NB4 (cell line): Measurements from ENCODE around the gene RXRG.

ENCODE experiments used
- DNase-seq: peaks from one replicate; pipeline ENCODE4 v3.0.0; 2010; ENCODE audit warnings: low read depth
- H3K4me3 ChIP-seq: one replicate; pipeline ENCODE4 v1.5.1; 2011; ENCODE audit warnings: mild to moderate bottlenecking, low read depth, low read length, moderate library complexity
- MYC ChIP-seq: IDR thresholded peaks from 2 replicates; pipeline ENCODE4 v1.6.1; 2011; ENCODE audit warnings: low read depth, low read length
- POLR2A ChIP-seq: IDR thresholded peaks from 2 replicates; pipeline ENCODE4 v1.6.1; 2011; ENCODE audit warnings: mild to moderate bottlenecking; ENCODE audit not compliant: insufficient read length; ENCODE audit errors: extremely low read depth
- TF ChIP-seq, protein P1 (sequence below): IDR thresholded peaks from 2 replicates; pipeline ENCODE4 v1.6.1; 2011; ENCODE audit warnings: low read depth, low read length
- TF ChIP-seq, protein P2 (sequence below): IDR thresholded peaks from one replicate; pipeline ENCODE4 v1.5.1; 2012; ENCODE audit warnings: low read depth, low read length

The RXRG gene

GRCh38 chr1:165449131-165449530, 4.2 kb upstream of the RXRG start:
- DNase-seq: no peak
- no peak overlapping the region for H3K4me3 ChIP-seq
- TF ChIP-seq POLR2A (no peak), MYC (no peak)
- TF ChIP-seq, protein P1, sequence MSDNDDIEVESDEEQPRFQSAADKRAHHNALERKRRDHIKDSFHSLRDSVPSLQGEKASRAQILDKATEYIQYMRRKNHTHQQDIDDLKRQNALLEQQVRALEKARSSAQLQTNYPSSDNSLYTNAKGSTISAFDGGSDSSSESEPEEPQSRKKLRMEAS: no peak
- TF ChIP-seq, protein P2, sequence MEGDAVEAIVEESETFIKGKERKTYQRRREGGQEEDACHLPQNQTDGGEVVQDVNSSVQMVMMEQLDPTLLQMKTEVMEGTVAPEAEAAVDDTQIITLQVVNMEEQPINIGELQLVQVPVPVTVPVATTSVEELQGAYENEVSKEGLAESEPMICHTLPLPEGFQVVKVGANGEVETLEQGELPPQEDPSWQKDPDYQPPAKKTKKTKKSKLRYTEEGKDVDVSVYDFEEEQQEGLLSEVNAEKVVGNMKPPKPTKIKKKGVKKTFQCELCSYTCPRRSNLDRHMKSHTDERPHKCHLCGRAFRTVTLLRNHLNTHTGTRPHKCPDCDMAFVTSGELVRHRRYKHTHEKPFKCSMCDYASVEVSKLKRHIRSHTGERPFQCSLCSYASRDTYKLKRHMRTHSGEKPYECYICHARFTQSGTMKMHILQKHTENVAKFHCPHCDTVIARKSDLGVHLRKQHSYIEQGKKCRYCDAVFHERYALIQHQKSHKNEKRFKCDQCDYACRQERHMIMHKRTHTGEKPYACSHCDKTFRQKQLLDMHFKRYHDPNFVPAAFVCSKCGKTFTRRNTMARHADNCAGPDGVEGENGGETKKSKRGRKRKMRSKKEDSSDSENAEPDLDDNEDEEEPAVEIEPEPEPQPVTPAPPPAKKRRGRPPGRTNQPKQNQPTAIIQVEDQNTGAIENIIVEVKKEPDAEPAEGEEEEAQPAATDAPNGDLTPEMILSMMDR: no peak

DNA sequence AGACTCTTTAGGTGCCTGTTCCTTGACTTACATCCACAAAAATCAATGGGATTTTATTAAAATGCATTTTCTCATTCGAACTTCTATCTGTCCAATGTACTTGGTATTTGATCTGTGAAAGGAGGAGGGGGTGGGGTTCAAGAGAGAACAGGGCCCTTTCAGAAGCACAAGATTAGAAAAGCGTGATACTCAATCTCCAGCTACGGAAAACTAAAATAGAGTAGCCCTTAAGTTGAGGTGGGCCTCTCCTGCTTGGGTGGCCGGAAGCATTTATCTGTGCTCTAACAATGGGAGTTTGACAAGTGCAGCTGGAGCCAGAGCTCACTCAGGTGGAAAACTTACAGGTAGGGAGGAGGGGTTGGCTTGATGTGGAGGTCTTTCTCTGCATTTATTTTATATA, 462 bp upstream of the RXRG start:
- no peak for DNase-seq
- H3K4me3 ChIP-seq: no peak overlapping the region

DNA sequence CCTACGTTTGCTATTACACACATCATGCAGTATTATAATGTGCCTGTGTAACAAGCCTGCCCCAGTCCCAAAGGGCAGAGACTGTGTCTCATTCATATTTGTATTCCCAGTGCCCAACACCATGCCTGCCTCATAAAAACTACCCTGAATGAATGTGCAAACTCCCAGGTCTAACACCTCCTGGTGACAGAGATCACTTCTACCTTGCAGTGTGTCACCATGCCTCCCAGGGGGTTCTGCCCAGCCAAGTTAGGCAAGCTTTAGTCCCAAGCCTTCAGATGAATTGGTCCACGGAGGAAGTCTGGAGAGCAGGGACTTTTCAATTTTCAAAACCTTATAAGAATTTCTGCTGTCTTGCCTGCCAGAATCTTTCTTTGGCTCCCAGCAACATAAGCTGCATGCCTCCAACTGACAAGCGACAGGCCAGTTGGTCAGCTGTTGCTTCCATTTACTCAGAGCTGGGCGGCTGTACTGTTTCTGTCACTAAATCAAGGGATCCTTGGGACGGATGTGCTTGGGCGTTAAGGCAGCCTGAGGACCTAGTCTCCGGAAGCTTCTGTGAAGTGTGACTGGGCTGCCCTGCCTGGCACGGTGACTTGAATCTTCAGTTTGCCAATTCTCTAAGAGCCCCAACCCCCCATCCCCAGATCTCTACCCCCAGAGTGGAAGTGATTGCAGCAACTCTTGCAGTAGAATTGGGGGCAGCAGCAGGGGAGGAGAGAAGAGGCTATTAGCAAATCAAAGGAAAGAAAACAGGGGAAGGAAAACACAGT, 1.2 kb downstream of the RXRG start:
- no peak for DNase-seq
- TF ChIP-seq, protein P2: no peak
- TF ChIP-seq, protein P1: no peak
- TF ChIP-seq POLR2A (no peak), MYC (no peak)
- H3K4me3 ChIP-seq: no peak overlapping the region

More for the DNA sequence above, 462 bp upstream of the RXRG start:
- TF ChIP-seq POLR2A (no peak), MYC (no peak)
- TF ChIP-seq, protein P1: no peak
- TF ChIP-seq, protein P2: no peak

DNA sequence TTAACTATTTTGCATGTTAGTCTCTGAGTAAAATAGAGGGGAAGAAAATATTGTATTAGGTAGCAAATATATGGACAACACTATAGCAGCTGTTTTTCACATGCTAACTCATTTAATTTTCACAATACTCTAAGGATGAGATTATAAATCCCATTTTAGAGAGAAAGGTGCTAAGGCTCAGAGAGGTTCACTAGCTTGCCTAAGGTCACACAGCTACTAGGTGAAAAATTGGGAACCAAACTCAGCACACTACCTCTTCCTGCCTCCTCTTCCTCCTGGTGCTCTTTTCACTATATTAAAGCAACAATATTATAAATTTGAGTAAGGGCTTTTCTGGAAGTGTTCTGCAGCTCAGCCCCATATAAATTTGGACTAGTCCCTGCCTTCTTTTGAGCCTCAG, 2.3 kb downstream of the RXRG start:
- no peak for DNase-seq
- TF ChIP-seq MYC (no peak), POLR2A (no peak)
- TF ChIP-seq, protein P2: no peak
- TF ChIP-seq, protein P1: no peak
- H3K4me3 ChIP-seq: no peak overlapping the region

DNA sequence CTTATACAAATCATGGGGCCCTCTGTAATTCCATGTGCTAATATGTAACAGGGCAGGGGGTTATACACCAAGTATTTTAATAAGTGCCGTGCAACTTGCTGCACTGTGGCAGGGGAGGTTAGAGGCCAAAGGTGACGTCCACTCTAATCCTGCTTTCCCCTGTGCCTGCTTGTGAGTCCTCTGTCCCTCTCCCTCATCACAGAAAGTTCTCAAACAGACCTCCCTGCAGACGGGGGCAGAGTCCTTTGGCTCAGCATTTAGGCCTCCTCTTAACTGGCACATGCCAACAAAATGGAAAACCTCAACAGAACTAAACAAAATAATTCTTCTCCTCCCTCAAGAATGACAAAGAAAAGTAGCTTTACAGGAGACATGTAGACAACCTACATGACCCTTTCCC, 2.9 kb downstream of the RXRG start:
- H3K4me3 ChIP-seq: no peak overlapping the region
- TF ChIP-seq, protein P2: no peak
- TF ChIP-seq, protein P1: no peak
- TF ChIP-seq POLR2A: no peak
- TF ChIP-seq MYC: no peak
- no peak for DNase-seq
